Activated CD4-positive, CD25-positive, alpha-beta regulatory T cell treated with anti-CD3 and anti-CD28 coated beads, Interleukin-2, amount 50 U/mL, for 16 hours (primary cell): Measurements from ENCODE around the gene DZANK1.
"Not testable (repeated sequence)": the region's sequence is repeated elsewhere in the genome, so short reads cannot be mapped to it uniquely, and the experiment has no call there.

Experiments used
- DNase-seq: peaks from one replicate; pipeline ENCODE4 v3.0.0-alpha.2; 2020; ENCODE audit warnings: low read depth, low spot score

The DZANK1 gene

GRCh38 chr20:18466894-18467730 lies at the start of gene DZANK1, which contains the start of gene POLR3F:
Gene DZANK1, minus strand, starts transcription at chr20:18467030. Its CDS starts 1,672 bp downstream, at chr20:18465358.
Gene POLR3F, plus strand, starts transcription at chr20:18467390. Its CDS starts 117 bp downstream, at chr20:18467507.
- DNase-seq, result peak; percentile 85

- no peak for DNase-seq
These were observed 49.1 kb upstream of the DZANK1 start for GRCh38 chr20:18515973-18516372.

GRCh38 chr20:18514127-18514526 lies 47.3 kb upstream of the DZANK1 start:
- no peak for DNase-seq

- DNase-seq, result no peak
These were observed 46.4 kb upstream of the DZANK1 start for GRCh38 chr20:18513208-18513607.

GRCh38 chr20:18511571-18511970 lies 44.7 kb upstream of the DZANK1 start:
- DNase-seq, result no peak

- peak; percentile 96 for DNase-seq
These were observed 40.7 kb upstream of the DZANK1 start, which contains the start of gene SEC23B for GRCh38 chr20:18507218-18508191. Gene SEC23B, plus strand, starts transcription at chr20:18507940. Its CDS starts 2,896 bp downstream, at chr20:18510836.

GRCh38 chr20:18506744-18507143 lies 39.9 kb upstream of the DZANK1 start:
- DNase-seq, result no peak

- DNase-seq, result no peak
These were observed 37.7 kb upstream of the DZANK1 start for GRCh38 chr20:18504479-18505060.

- DNase-seq, result not testable (repeated sequence)
These were observed 34.8 kb upstream of the DZANK1 start for GRCh38 chr20:18501672-18502071.

GRCh38 chr20:18497603-18498002 lies 30.8 kb upstream of the DZANK1 start:
- DNase-seq, result no peak

- DNase-seq, result peak; percentile 41
These were observed 30.1 kb upstream of the DZANK1 start, which contains the start of gene RBBP9 for GRCh38 chr20:18496740-18497592. Gene RBBP9, minus strand, starts transcription at chr20:18497225. Its CDS starts 58 bp downstream, at chr20:18497167.

GRCh38 chr20:18496042-18496441 lies 29.2 kb upstream of the DZANK1 start:
- no peak for DNase-seq

GRCh38 chr20:18488301-18488700 lies 21.5 kb upstream of the DZANK1 start:
- DNase-seq, result no peak

GRCh38 chr20:18481596-18481995 lies 14.8 kb upstream of the DZANK1 start:
- DNase-seq, result no peak

- no peak for DNase-seq
These were observed 11.0 kb upstream of the DZANK1 start for GRCh38 chr20:18477821-18478220.

- no peak for DNase-seq
These were observed 10.4 kb upstream of the DZANK1 start for GRCh38 chr20:18477218-18477617.

GRCh38 chr20:18466574-18466893 lies 296 bp downstream of the DZANK1 start:
- no peak for DNase-seq

GRCh38 chr20:18465536-18466200 lies 1.2 kb downstream of the DZANK1 start:
- DNase-seq, result no peak

- DNase-seq, result no peak
These were observed 10.2 kb downstream of the DZANK1 start for GRCh38 chr20:18456600-18456999.

- no peak for DNase-seq
These were observed 22.9 kb downstream of the DZANK1 start for GRCh38 chr20:18443886-18444285.
